Measurements from ENCODE around the gene COQ5.

The COQ5 gene, protein sequence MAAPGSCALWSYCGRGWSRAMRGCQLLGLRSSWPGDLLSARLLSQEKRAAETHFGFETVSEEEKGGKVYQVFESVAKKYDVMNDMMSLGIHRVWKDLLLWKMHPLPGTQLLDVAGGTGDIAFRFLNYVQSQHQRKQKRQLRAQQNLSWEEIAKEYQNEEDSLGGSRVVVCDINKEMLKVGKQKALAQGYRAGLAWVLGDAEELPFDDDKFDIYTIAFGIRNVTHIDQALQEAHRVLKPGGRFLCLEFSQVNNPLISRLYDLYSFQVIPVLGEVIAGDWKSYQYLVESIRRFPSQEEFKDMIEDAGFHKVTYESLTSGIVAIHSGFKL

DNA sequence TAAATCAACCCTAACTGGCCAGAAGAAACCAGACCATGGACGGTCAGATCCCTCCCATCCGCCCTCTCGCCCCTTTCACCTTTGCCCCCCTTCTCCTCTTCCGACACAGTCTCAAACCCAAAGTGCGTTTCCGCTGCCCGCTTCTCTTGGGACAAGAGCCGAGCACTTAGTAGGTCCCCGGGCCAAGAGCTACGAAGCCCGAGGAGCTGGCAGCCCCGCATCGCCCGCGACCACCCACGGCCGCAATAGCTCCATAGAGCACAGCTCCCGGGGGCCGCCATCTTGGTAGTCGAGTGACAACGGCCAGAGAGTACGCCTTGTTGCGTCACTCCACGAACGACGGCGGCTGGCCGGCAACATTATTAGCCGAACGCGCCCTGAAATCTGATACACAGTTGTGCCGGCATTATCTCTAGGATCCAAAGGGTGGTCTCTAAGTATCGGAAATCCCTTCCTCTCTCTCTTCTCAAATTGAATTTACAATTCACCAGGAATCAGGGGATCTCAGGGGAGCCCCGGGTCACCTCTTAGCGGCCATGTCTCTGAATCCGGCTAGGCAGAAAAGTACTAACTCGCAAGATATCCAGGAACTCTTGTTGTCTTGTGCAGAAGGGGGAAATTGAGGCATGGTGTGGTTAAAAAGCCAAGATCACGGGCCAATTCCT, at the start of gene COQ5:
Gene COQ5, minus strand, starts transcription at position 298 of the 665 bp plus-strand sequence. Its CDS starts 17 bp downstream, at position 281.
- Histone ChIP-seq H3K4me1 (ENCODE audit: insufficient read depth, poor library complexity, severe bottlenecking) (peaks cover 13% of the 10 kb centered on the region), H3K36me3 (ENCODE audit: low read depth) (peaks cover 6% of the 10 kb centered on the region; the same call in 1 of the 2 replicates), H3K27me3 (ENCODE audit: insufficient read depth, poor library complexity, severe bottlenecking) (no peaks in the 10 kb centered on the region), H3K9me3 (ENCODE audit: severe bottlenecking) (no peaks in the 10 kb centered on the region), H3K4me3 (ENCODE audit: severe bottlenecking) (peak within 1 kb of the TSS; percentile 81), H3K27ac (ENCODE audit: poor library complexity, severe bottlenecking) (peak within 1 kb of the TSS; percentile 75)
- peak; percentile 67 for ATAC-seq (ENCODE audit: low read depth)
- DNase-seq (ENCODE audit: low spot score), result peak; percentile 83
- no peak for TF ChIP-seq CTCF (IDR thresholded peaks at IDR 0.05; ENCODE audit: poor library complexity, severe bottlenecking)

DNA sequence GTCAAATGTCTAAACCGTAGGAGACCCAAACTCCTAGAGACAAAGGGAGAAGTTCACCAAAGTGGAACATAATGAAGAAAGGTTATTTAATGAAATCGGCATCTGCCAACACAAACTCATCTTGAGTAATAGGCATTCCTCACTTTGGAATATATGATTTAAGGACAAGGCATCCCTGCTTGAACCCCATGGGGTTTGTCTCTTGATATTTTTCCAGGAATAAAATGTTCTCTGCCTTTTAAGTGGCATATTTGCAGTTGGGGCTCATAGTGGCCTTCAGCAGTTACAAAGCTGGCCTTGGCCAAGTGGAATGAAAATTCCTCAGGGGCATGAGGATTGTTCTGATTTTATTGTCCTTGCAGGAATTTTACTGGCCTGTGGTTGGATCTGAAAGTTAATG, 45.1 kb upstream of the COQ5 start:
- no peaks in the 10 kb centered on the region for H3K9me3 ChIP-seq (ENCODE audit: severe bottlenecking)
- no peaks in the 10 kb centered on the region for H3K27me3 ChIP-seq (ENCODE audit: insufficient read depth, poor library complexity, severe bottlenecking)
- peaks cover 90% of the 10 kb centered on the region for H3K36me3 ChIP-seq (ENCODE audit: low read depth)
- ATAC-seq (ENCODE audit: low read depth), result no peak
- TF ChIP-seq CTCF (IDR thresholded peaks at IDR 0.05; ENCODE audit: poor library complexity, severe bottlenecking), result no peak
- no peaks in the 10 kb centered on the region for H3K4me1 ChIP-seq (ENCODE audit: insufficient read depth, poor library complexity, severe bottlenecking)
- no peak overlapping the region for H3K4me3 ChIP-seq (ENCODE audit: severe bottlenecking)
- no peak for DNase-seq (ENCODE audit: low spot score)
- no peak overlapping the region for H3K27ac ChIP-seq (ENCODE audit: poor library complexity, severe bottlenecking)

- H3K36me3 ChIP-seq (ENCODE audit: low read depth), result peaks cover 91% of the 10 kb centered on the region
- no peak for TF ChIP-seq CTCF (IDR thresholded peaks at IDR 0.05; ENCODE audit: poor library complexity, severe bottlenecking)
- no peak overlapping the region for H3K27ac ChIP-seq (ENCODE audit: poor library complexity, severe bottlenecking)
- H3K27me3 ChIP-seq (ENCODE audit: insufficient read depth, poor library complexity, severe bottlenecking), result no peaks in the 10 kb centered on the region
- H3K4me1 ChIP-seq (ENCODE audit: insufficient read depth, poor library complexity, severe bottlenecking), result no peaks in the 10 kb centered on the region
- no peaks in the 10 kb centered on the region for H3K9me3 ChIP-seq (ENCODE audit: severe bottlenecking)
- no peak for DNase-seq (ENCODE audit: low spot score)
- H3K4me3 ChIP-seq (ENCODE audit: severe bottlenecking), result no peak overlapping the region
- no peak for ATAC-seq (ENCODE audit: low read depth)
Measured at GRCh38 chr12:120573560-120573959, 44.6 kb upstream of the COQ5 start.

DNA sequence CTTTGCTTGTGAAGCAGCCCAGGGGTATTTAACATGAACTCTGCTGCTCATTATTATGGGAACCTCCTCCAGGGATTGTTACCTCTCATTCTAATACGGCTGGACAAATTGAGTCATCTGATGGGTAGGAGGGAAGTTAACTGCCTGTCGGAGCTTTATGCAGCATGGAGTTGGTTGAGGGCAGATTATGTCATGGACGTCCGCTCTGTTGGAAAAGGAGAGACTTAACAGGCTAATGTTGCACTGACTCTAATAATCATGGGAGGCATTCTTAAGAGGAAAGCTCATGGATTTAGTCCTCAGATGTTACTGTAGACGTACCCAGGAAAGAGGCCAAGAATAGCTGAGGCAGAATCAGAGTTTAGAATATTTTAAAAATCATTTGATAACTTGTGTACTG, 42.3 kb upstream of the COQ5 start:
- Histone ChIP-seq H3K4me3 (ENCODE audit: severe bottlenecking) (no peak overlapping the region), H3K27ac (ENCODE audit: poor library complexity, severe bottlenecking) (no peak overlapping the region), H3K9me3 (ENCODE audit: severe bottlenecking) (no peaks in the 10 kb centered on the region), H3K4me1 (ENCODE audit: insufficient read depth, poor library complexity, severe bottlenecking) (no peaks in the 10 kb centered on the region), H3K36me3 (ENCODE audit: low read depth) (peaks cover 92% of the 10 kb centered on the region), H3K27me3 (ENCODE audit: insufficient read depth, poor library complexity, severe bottlenecking) (no peaks in the 10 kb centered on the region)
- no peak for ATAC-seq (ENCODE audit: low read depth)
- no peak for DNase-seq (ENCODE audit: low spot score)
- TF ChIP-seq CTCF (IDR thresholded peaks at IDR 0.05; ENCODE audit: poor library complexity, severe bottlenecking), result no peak

GRCh38 chr12:120563495-120563894, 34.5 kb upstream of the COQ5 start:
- Histone ChIP-seq H3K4me3 (ENCODE audit: severe bottlenecking) (no peak overlapping the region), H3K4me1 (ENCODE audit: insufficient read depth, poor library complexity, severe bottlenecking) (no peaks in the 10 kb centered on the region), H3K9me3 (ENCODE audit: severe bottlenecking) (no peaks in the 10 kb centered on the region), H3K27ac (ENCODE audit: poor library complexity, severe bottlenecking) (no peak overlapping the region), H3K36me3 (ENCODE audit: low read depth) (peaks cover 94% of the 10 kb centered on the region), H3K27me3 (ENCODE audit: insufficient read depth, poor library complexity, severe bottlenecking) (no peaks in the 10 kb centered on the region)
- no peak for ATAC-seq (ENCODE audit: low read depth)
- no peak for DNase-seq (ENCODE audit: low spot score)
- TF ChIP-seq CTCF (IDR thresholded peaks at IDR 0.05; ENCODE audit: poor library complexity, severe bottlenecking), result no peak

Measured in RWPE2 (cell line).